Spleen (tissue), 11 donors: ENCODE data around the gene CDCA5. TPM values are rescaled to one million over a fixed set of nuclear protein-coding genes. Genes with fewer than 3 reads are reported as not detected.

Source experiments
- DNase-seq: peaks from one replicate; pipeline ENCODE4 v3.0.0-alpha.2; 2020
- H3K27ac ChIP-seq, 8 donors: fragments of 200-600 bp; sonication (generic) in 7 of 8; 1 replicate in 4 of 8; 2 replicates in 4 of 8; pipeline versions ENCODE4 v1.5.0 to v1.8.0; 2016 to 2021; ENCODE audit warnings: inconsistent platforms in 4 of 8, mild to moderate bottlenecking in 4 of 8, moderate library complexity in 1 of 8
- H3K27me3 ChIP-seq, 7 donors: fragments of 200-600 bp; sonication (generic) in 6 of 7; replicated peaks in 1 of 7; 1 replicate in 4 of 7; 2 replicates in 3 of 7; pipeline versions ENCODE4 v1.5.0 to v1.8.0; 2016 to 2021; ENCODE audit warnings: inconsistent platforms in 3 of 7, mild to moderate bottlenecking in 1 of 7
- H3K36me3 ChIP-seq, 6 donors: fragments of 200-600 bp; sonication (generic) in 5 of 6; 1 replicate in 4 of 6; 2 replicates in 2 of 6; pipeline versions ENCODE4 v1.5.0 to v1.8.0; 2016 to 2021; ENCODE audit warnings: inconsistent platforms in 2 of 6
- H3K4me1 ChIP-seq, 6 donors: fragments of 200-600 bp; sonication (generic) in 5 of 6; 1 replicate in 3 of 6; 2 replicates in 3 of 6; pipeline versions ENCODE4 v1.5.0 to v1.8.0; 2016 to 2021; ENCODE audit warnings: inconsistent platforms in 3 of 6
- H3K4me3 ChIP-seq, 8 donors: fragments of 200-600 bp; sonication (generic) in 7 of 8; 1 replicate in 4 of 8; 2 replicates in 4 of 8; pipeline versions ENCODE4 v1.5.0 to v1.8.0; 2016 to 2021; ENCODE audit warnings: inconsistent platforms in 4 of 8, mild to moderate bottlenecking in 4 of 8, moderate library complexity in 2 of 8
- H3K9me3 ChIP-seq, 8 donors: fragments of 200-600 bp; sonication (generic) in 7 of 8; 1 replicate in 4 of 8; 2 replicates in 4 of 8; pipeline versions ENCODE4 v1.5.0 to v1.8.0; 2016 to 2021; ENCODE audit warnings: inconsistent platforms in 4 of 8
- POLR2A ChIP-seq, 3 donors: fragments of 450-650 bp; IDR thresholded peaks; one replicate each; pipeline ENCODE4 v1.5.1; 2017; ENCODE audit warnings: antibody characterized with exemption in 3 of 3, mild to moderate bottlenecking in 1 of 3
- POLR2AphosphoS5 ChIP-seq, 3 donors: sonication (generic); formaldehyde crosslinking; IDR thresholded peaks; one replicate each; pipeline ENCODE4 v1.5.1; 2017; ENCODE audit warnings: antibody characterized with exemption in 3 of 3
- WGBS, 5 donors: extraction: QIAGEN DNeasy Blood & Tissue Kit in 3 of 5; methylation state at CpG; one replicate each; pipeline versions ENCODE4 v1.1.5 to v1.1.7; 2013 to 2018; 5-methylcytosine and 5-hydroxymethylcytosine counted together
- intact Hi-C: fragments of 100-400 bp; cut with DNase I; formaldehyde crosslinking; loops from one replicate; pipeline ENCODE4 v1.15.0; 2023; ENCODE audit warnings: low total_unique reads
- polyA plus RNA-seq, 3 donors: library from polyadenylated mRNA; stranded (reverse); fragments of 200-250 nt; gene quantifications; one replicate each; pipeline ENCODE4 v1.2.1, GENCODE V29; 2013
- total RNA-seq, 7 donors: library from RNA; depleted of rRNA in 3 of 7; stranded (reverse); fragments of >200 nt in 3 of 7; fragmentation: NEBNext Ultra II Directional in 4 of 7; extraction: Animal tissue kit (Norgen Biotek cat#: 25700) in 4 of 7; gene quantifications; one replicate each; pipeline versions ENCODE4 v1.1.0 to v1.2.1, GENCODE V29; 2016 to 2021
- TF ChIP-seq, protein P1 (sequence below), 11 experiments: fragments of 200-600 bp in 7 of 11; fragments of 450-650 bp in 4 of 11; sonication (generic) in 4 of 11; IDR thresholded peaks in 8 of 11; conservative IDR thresholded peaks in 3 of 11; 1 replicate in 7 of 11; 2 replicates in 4 of 11; pipeline versions ENCODE4 v1.4.0 to v1.8.0; 2016 to 2021; ENCODE audit warnings: antibody characterized with exemption in 11 of 11, inconsistent platforms in 4 of 11, mild to moderate bottlenecking in 1 of 11
- donor health status: healthy with polysubstance abuse.
- donor health status: DM: no; HTN: no; CAD: no; lungs with moderate emphysema.
- donor health status: DM: no; HTN: no; CAD: no.
- donor health status: Bipolar disorder and iron deficiency.
- donor health status: healthy.
- donor health status: DM: no; HTN: no; CAD: no.
- donor health status: DM: yes; HTN: yes; CAD: no.

CDCA5 gene
- total and polyA plus RNA-seq, 10 donors = 1.5 to 11.1 (median 5.3) TPM

DNA sequence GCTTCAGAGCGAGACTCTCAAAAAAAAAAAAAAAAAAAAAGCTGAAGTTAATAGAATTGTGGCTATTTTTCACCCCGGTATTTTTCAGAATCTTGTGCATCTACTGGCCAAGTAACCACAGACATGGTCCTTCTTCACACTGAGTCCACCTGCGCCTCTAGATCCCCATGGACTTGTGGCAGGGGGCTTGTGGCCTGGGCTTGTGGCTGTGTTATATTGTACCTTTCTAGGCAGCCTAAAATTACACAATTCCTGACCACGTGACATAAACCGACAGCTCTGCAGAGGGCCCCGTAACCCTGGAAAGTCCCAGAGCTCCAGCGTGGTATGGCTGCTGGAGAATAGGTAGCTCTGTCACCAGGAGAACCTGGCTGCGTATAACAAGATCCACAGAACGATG, 14.6 kb downstream of the CDCA5 start:
- intact Hi-C loops = no loop called here

DNA sequence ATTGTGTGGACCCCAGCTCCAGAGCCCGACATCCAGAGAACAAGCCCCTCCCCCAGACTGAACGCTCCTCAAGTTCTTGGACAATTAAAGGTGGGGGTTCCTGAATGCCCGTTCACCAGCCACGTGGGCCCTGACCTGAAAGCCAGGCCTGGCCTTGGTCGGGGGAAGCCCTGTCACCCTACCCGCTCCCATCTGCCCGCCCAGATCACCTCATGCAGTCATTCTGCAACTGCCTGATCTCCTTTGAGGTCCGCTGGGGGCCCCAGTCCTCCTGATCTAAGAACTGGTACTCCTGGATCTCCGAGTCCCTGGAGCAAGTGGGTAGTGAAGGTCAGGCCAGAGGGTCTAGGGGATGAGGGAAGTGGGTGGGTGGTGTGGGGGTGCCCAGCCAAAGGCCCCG, 16.4 kb downstream of the CDCA5 start:
- Histone ChIP-seq H3K9me3 (no peaks in the 10 kb centered on the region), H3K27me3 (no peaks in the 10 kb centered on the region), H3K4me1 (no peaks in the 10 kb centered on the region), H3K27ac (no peak overlapping the region), H3K4me3 (no peak overlapping the region), H3K36me3 (no peaks in the 10 kb centered on the region)
- no peak for TF ChIP-seq POLR2A (IDR thresholded peaks at IDR 0.05)
- TF ChIP-seq, protein P1, sequence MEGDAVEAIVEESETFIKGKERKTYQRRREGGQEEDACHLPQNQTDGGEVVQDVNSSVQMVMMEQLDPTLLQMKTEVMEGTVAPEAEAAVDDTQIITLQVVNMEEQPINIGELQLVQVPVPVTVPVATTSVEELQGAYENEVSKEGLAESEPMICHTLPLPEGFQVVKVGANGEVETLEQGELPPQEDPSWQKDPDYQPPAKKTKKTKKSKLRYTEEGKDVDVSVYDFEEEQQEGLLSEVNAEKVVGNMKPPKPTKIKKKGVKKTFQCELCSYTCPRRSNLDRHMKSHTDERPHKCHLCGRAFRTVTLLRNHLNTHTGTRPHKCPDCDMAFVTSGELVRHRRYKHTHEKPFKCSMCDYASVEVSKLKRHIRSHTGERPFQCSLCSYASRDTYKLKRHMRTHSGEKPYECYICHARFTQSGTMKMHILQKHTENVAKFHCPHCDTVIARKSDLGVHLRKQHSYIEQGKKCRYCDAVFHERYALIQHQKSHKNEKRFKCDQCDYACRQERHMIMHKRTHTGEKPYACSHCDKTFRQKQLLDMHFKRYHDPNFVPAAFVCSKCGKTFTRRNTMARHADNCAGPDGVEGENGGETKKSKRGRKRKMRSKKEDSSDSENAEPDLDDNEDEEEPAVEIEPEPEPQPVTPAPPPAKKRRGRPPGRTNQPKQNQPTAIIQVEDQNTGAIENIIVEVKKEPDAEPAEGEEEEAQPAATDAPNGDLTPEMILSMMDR (IDR thresholded peaks at IDR 0.05 in 8 of 11, conservative IDR thresholded peaks at IDR 0.05 in 3 of 11) = no peak
- TF ChIP-seq POLR2AphosphoS5 (IDR thresholded peaks at IDR 0.05) = no peak
- WGBS, 5 donors = 60 to 81% (median 80%) methylated on average over 10 of the region's 10 CpGs
- DNase-seq = no peak
- intact Hi-C loops = no loop called here

More for the DNA sequence above, 14.6 kb downstream of the CDCA5 start:
- Histone ChIP-seq H3K27ac (no peak overlapping the region), H3K4me1 (no peaks in the 10 kb centered on the region), H3K27me3 (no peaks in the 10 kb centered on the region), H3K4me3 (no peak overlapping the region), H3K36me3 (no peaks in the 10 kb centered on the region), H3K9me3 (no peaks in the 10 kb centered on the region)
- no peak for TF ChIP-seq POLR2A (IDR thresholded peaks at IDR 0.05)
- no peak for TF ChIP-seq POLR2AphosphoS5 (IDR thresholded peaks at IDR 0.05)
- TF ChIP-seq, protein P1 (IDR thresholded peaks at IDR 0.05 in 8 of 11, conservative IDR thresholded peaks at IDR 0.05 in 3 of 11) = no peak
- DNase-seq = no peak
- 31 to 41% (median 34%) methylated on average over 9 of the region's 9 CpGs for WGBS, 5 donors

DNA sequence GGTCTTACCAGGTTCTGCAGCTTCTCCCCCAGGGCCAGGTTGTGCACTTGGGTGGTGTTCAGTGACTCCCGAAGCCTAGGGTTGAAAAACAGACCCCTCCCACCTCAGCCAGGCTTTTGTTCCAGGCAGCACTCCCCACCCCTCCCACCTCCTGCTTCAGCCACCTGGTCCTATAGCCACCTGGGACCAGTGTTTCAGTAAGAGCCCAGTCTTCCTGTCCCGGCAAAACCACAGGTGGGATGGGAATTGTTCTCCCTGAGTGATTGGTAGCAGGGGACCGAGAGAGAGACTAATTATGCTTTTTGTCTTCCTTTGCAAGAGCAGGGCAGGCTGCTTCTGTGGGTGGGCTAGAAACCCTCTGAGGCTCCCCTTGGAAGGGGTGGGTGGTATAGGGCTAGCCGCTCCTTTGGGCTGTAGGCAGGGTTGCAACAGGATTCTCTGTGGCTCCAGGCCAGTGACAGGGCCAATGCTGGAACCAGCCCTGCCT, 17.0 kb downstream of the CDCA5 start:
- H3K9me3 ChIP-seq = no peaks in the 10 kb centered on the region
- no peak overlapping the region for H3K27ac ChIP-seq
- intact Hi-C loops = no loop called here
- no peak for DNase-seq
- no peaks in the 10 kb centered on the region for H3K36me3 ChIP-seq
- no peak for TF ChIP-seq POLR2A (IDR thresholded peaks at IDR 0.05)
- H3K27me3 ChIP-seq = no peaks in the 10 kb centered on the region
- H3K4me1 ChIP-seq = no peaks in the 10 kb centered on the region
- 75 to 80% (median 77%) methylated on average over 3 to 4 of the region's 4 CpGs for WGBS, 5 donors
- no peak overlapping the region for H3K4me3 ChIP-seq

DNA sequence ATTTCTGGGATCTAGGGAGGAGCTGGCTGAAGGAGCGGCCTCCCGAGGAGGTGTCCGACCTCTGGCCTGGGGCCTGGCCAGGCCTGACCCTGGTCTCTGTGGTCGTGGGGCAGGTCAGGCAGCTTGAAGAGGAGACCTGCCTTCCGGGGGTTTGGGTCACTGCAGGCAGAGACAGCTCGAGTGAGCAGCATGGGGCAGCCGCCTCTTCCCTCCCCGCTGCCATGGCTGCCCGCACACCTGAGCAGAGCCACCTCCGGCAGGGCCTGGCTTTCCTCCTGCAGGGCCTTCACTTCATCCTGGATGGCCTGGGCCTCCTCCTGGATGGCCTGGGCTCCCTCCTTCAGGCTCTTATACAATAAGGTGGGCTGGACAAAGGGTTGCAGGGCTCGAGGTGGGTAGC, 17.5 kb downstream of the CDCA5 start:
- intact Hi-C loops = no loop called here
- 80 to 100% (median 86%) methylated on average over 4 to 11 of the region's 11 CpGs for WGBS, 5 donors
- no peaks in the 10 kb centered on the region for H3K9me3 ChIP-seq
- H3K4me3 ChIP-seq = no peak overlapping the region
- no peak overlapping the region for H3K27ac ChIP-seq
- no peaks in the 10 kb centered on the region for H3K4me1 ChIP-seq
- DNase-seq = no peak
- H3K36me3 ChIP-seq = no peaks in the 10 kb centered on the region
- no peaks in the 10 kb centered on the region for H3K27me3 ChIP-seq
- TF ChIP-seq, protein P1 (IDR thresholded peaks at IDR 0.05 in 8 of 11, conservative IDR thresholded peaks at IDR 0.05 in 3 of 11) = no peak
- TF ChIP-seq POLR2AphosphoS5 (IDR thresholded peaks at IDR 0.05) (no peak), POLR2A (IDR thresholded peaks at IDR 0.05) (no peak)

DNA sequence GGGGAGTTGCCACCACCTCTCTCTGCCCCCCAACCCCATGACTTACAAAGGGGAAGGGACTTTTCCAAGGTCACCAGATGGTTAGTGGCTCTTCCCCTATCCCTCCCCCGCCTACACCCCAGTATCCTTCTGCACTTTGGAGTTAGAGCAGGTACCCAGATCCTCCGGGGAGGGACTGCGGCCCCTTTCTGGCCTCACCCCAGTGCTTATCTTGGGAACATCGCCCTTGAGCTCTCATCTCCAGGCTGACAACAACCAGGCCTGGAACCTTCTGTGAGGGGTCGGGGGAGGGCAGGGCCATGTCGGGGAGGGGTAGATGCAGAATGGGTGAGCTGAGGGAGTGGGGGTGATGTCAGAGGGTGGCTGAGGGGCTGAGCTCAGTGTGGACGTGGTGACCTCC, 18.0 kb downstream of the CDCA5 start:
- Histone ChIP-seq H3K27ac (no peak overlapping the region), H3K27me3 (no peaks in the 10 kb centered on the region), H3K9me3 (no peaks in the 10 kb centered on the region), H3K36me3 (no peaks in the 10 kb centered on the region), H3K4me3 (no peak overlapping the region), H3K4me1 (no peaks in the 10 kb centered on the region)
- TF ChIP-seq, protein P1 (IDR thresholded peaks at IDR 0.05 in 8 of 11, conservative IDR thresholded peaks at IDR 0.05 in 3 of 11) = no peak
- TF ChIP-seq POLR2AphosphoS5 (IDR thresholded peaks at IDR 0.05) = no peak
- no peak for TF ChIP-seq POLR2A (IDR thresholded peaks at IDR 0.05)
- no peak for DNase-seq
- WGBS, 5 donors = 81 to 86% (median 83%) methylated on average over 7 of the region's 7 CpGs
- intact Hi-C loops = no loop called here
